HL-60/S4 treated with retinoic acid at 250 ng/mL for 4 days and 3 days (cell line): ENCODE data around the gene PRICKLE2.

Source experiments
- in situ Hi-C: fragments of 300-500 bp; cut with MboI; formaldehyde crosslinking; loops from 2 replicates; pipeline ENCODE4 v1.7.0; 2022; ENCODE audit warnings: low sequenced_read_pairs

Gene PRICKLE2

GRCh38 chr3:64224826-64225610, at the start of gene PRICKLE2:
TSS of gene PRICKLE2 (minus strand) at chr3:64225466. CDS start at chr3:64198927, 26,539 bp downstream.
- in situ Hi-C loops: no loop called here

- in situ Hi-C loops: no loop called here
These were observed 47.6 kb upstream of the PRICKLE2 start for GRCh38 chr3:64272842-64273241.

GRCh38 chr3:64272271-64272670, 47.0 kb upstream of the PRICKLE2 start:
- in situ Hi-C loops: no loop called here

GRCh38 chr3:64271631-64272030, 46.4 kb upstream of the PRICKLE2 start:
- in situ Hi-C loops: no loop called here

- in situ Hi-C loops: no loop called here
These were observed 45.6 kb upstream of the PRICKLE2 start for GRCh38 chr3:64270866-64271260.

- in situ Hi-C loops: no loop called here
These were observed 45.0 kb upstream of the PRICKLE2 start for GRCh38 chr3:64270142-64270865.

- in situ Hi-C loops: no loop called here
These were observed 43.7 kb upstream of the PRICKLE2 start for GRCh38 chr3:64268926-64269325.

GRCh38 chr3:64267721-64268604, 42.7 kb upstream of the PRICKLE2 start:
- in situ Hi-C loops: no loop called here

GRCh38 chr3:64266983-64267382, 41.7 kb upstream of the PRICKLE2 start:
- in situ Hi-C loops: no loop called here

- in situ Hi-C loops: no loop called here
These were observed 41.0 kb upstream of the PRICKLE2 start for GRCh38 chr3:64266065-64266931.

GRCh38 chr3:64265646-64266045, 40.4 kb upstream of the PRICKLE2 start:
- in situ Hi-C loops: no loop called here

GRCh38 chr3:64264501-64265109, 39.3 kb upstream of the PRICKLE2 start:
- in situ Hi-C loops: no loop called here

GRCh38 chr3:64262574-64263114, 37.4 kb upstream of the PRICKLE2 start:
- in situ Hi-C loops: no loop called here

- in situ Hi-C loops: no loop called here
These were observed 35.2 kb upstream of the PRICKLE2 start for GRCh38 chr3:64260431-64260830.

- in situ Hi-C loops: no loop called here
These were observed 34.4 kb upstream of the PRICKLE2 start for GRCh38 chr3:64259636-64260035.

GRCh38 chr3:64257100-64257755, 32.0 kb upstream of the PRICKLE2 start:
- in situ Hi-C loops: no loop called here

- in situ Hi-C loops: no loop called here
These were observed 30.6 kb upstream of the PRICKLE2 start for GRCh38 chr3:64255741-64256340.

GRCh38 chr3:64254443-64254842, 29.2 kb upstream of the PRICKLE2 start:
- in situ Hi-C loops: no loop called here

- in situ Hi-C loops: no loop called here
These were observed 28.4 kb upstream of the PRICKLE2 start for GRCh38 chr3:64253689-64254088.
